GM23248 (cell line): ENCODE data around the gene AKR1C3. TPM values are rescaled to one million over a fixed set of nuclear protein-coding genes. Genes with fewer than 3 reads are reported as not detected.

Experiments used
- DNase-seq: peaks from one replicate; pipeline ENCODE4 v3.0.0-alpha.2; 2015
- H2AFZ ChIP-seq: fragments of 200-600 bp; sonication (generic); 2 replicates; pipeline ENCODE4 v1.6.1; 2016; ENCODE audit warnings: antibody characterized with exemption
- H3F3A ChIP-seq: fragments of 200-600 bp; sonication (generic); 2 replicates; pipeline ENCODE4 v1.6.1; 2016; ENCODE audit warnings: mild to moderate bottlenecking, antibody characterized with exemption, mixed run types; ENCODE audit not compliant: insufficient read depth
- H3K27ac ChIP-seq: fragments of 200-600 bp; sonication (generic); 2 replicates; pipeline ENCODE4 v1.5.1; 2016; ENCODE audit warnings: mild to moderate bottlenecking
- H3K27me3 ChIP-seq: fragments of 200-600 bp; sonication (generic); replicated peaks from 2 replicates; pipeline ENCODE4 v1.6.1; 2016; ENCODE audit warnings: mild to moderate bottlenecking; ENCODE audit not compliant: insufficient read depth
- H3K36me3 ChIP-seq: fragments of 200-600 bp; sonication (generic); 2 replicates; pipeline ENCODE4 v1.6.1; 2016; ENCODE audit warnings: low read depth, mild to moderate bottlenecking
- H3K4me1 ChIP-seq: fragments of 200-600 bp; sonication (generic); 2 replicates; pipeline ENCODE4 v1.6.1; 2016; ENCODE audit warnings: mild to moderate bottlenecking; ENCODE audit not compliant: insufficient read depth
- H3K4me2 ChIP-seq: fragments of 200-600 bp; sonication (generic); one replicate; pipeline ENCODE4 v1.6.1; 2016; ENCODE audit warnings: mild to moderate bottlenecking; ENCODE audit not compliant: unreplicated experiment
- H3K4me3 ChIP-seq: fragments of 200-600 bp; sonication (generic); 2 replicates; pipeline ENCODE4 v1.5.1; 2016; ENCODE audit warnings: mild to moderate bottlenecking
- H3K79me2 ChIP-seq: fragments of 200-600 bp; sonication (generic); 2 replicates; pipeline ENCODE4 v1.6.1; 2016; ENCODE audit warnings: mild to moderate bottlenecking; ENCODE audit not compliant: insufficient read depth
- H3K9ac ChIP-seq: fragments of 200-600 bp; sonication (generic); 2 replicates; pipeline ENCODE4 v1.6.1; 2016; ENCODE audit warnings: mild to moderate bottlenecking
- H3K9me2 ChIP-seq: fragments of 200-600 bp; sonication (generic); 2 replicates; pipeline ENCODE4 v1.6.1; 2016; ENCODE audit warnings: mixed run types, mild to moderate bottlenecking, moderate library complexity; ENCODE audit not compliant: insufficient read depth
- H3K9me3 ChIP-seq: fragments of 200-600 bp; sonication (generic); one replicate; pipeline ENCODE4 v1.6.1; 2017; ENCODE audit warnings: low read depth
- H4K20me1 ChIP-seq: fragments of 200-600 bp; sonication (generic); 2 replicates; pipeline ENCODE4 v1.6.0; 2016; ENCODE audit not compliant: insufficient read depth
- EZH2 ChIP-seq: fragments of 200-600 bp; sonication (generic); IDR thresholded peaks from 2 replicates; pipeline ENCODE4 v1.6.1; 2018; ENCODE audit warnings: antibody characterized with exemption, mild to moderate bottlenecking; ENCODE audit not compliant: insufficient read depth, poor library complexity, severe bottlenecking
- EZH2phosphoT487 ChIP-seq: fragments of 200-600 bp; sonication (generic); IDR thresholded peaks from 2 replicates; pipeline ENCODE4 v1.6.1; 2018; ENCODE audit warnings: antibody characterized with exemption, moderate library complexity, mild to moderate bottlenecking, low read depth; ENCODE audit not compliant: insufficient read depth
- WGBS, 2 experiments: methylation state at CpG; one replicate each; pipeline ENCODE4 v1.1.6; 2015 to 2017; ENCODE audit warnings: low lambda C conversion rate in 2 of 2, low coverage in 1 of 2; ENCODE audit errors: missing lambda C conversion rate in 2 of 2; 5-methylcytosine and 5-hydroxymethylcytosine counted together
- in situ Hi-C: fragments of 300-500 bp; cut with MboI; formaldehyde crosslinking; loops from 2 replicates; pipeline ENCODE4 v1.15.0; 2020
- polyA plus RNA-seq: library from polyadenylated mRNA; unstranded; fragments of >200 nt; fragmentation: Nextera tagmentation; extraction: Ambion mirVana; gene quantifications from 2 replicates; pipeline ENCODE4 v1.2.1, GENCODE V29; 2016
- total RNA-seq: library from RNA; depleted of rRNA; stranded (reverse); fragments of >200 nt; shearing (Covaris generic); gene quantifications from 2 replicates; pipeline ENCODE4 v1.2.3, GENCODE V29; 2014

Gene AKR1C3
- total and polyA plus RNA-seq, 2 experiments from 2014 or later = 23.2 to 51.8 TPM

DNA sequence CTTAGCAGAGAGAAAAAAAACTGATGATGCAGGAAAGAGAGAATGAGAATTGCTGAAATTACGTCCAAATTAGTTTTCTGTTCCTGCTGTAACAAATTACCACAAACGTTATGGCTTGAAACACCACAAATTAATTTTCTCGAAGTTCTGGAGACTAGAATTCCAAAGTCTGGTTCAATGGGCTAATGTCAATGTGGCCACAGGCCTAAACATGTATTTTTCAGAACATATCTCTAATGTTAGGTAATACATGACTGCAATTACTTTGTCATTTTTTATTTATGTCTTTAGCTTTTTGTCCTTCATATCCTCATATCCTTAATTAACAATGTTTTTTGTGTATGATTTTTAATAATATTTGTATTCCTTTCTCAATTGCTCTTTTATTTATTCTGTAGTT, 3.0 kb upstream of the AKR1C3 start:
- no peak for TF ChIP-seq EZH2phosphoT487
- TF ChIP-seq EZH2 = no peak
- Histone ChIP-seq H3K9me2 (no peaks in the 10 kb centered on the region), H3K27ac (no peak overlapping the region), H3K4me1 (peaks cover 14% of the 10 kb centered on the region; the same call in 1 of the 2 replicates), H3K4me3 (no peak overlapping the region), H3K36me3 (no peaks in the 10 kb centered on the region), H3F3A (0 out of 2 replicates have a peak, but pooled peaks cover 4% of the 10 kb centered on the region), H4K20me1 (no peaks in the 10 kb centered on the region), H3K9ac (no peak overlapping the region), H3K9me3 (no peaks in the 10 kb centered on the region), H3K79me2 (0 out of 2 replicates have a peak, but pooled peaks cover 4% of the 10 kb centered on the region), H2AFZ (no peak overlapping the region), H3K4me2 (no peak overlapping the region), H3K27me3 (no peaks in the 10 kb centered on the region)
- in situ Hi-C loops = loop anchor here (10.0 kb wide), 2 partner anchors 66 to 236 kb away; no protein-coding TSS in a partner anchor
- no peak for DNase-seq
- WGBS, 2 experiments = 50 to 64% methylated on average over 3 of the region's 3 CpGs

GRCh38 chr10:5092375-5092774, 1.8 kb upstream of the AKR1C3 start:
- Histone ChIP-seq H3K9me2 (no peaks in the 10 kb centered on the region), H3K27ac (no peak overlapping the region), H3K79me2 (0 out of 2 replicates have a peak, but pooled peaks cover 7% of the 10 kb centered on the region), H4K20me1 (no peaks in the 10 kb centered on the region), H3K4me3 (no peak overlapping the region), H3K9ac (no peak overlapping the region), H3K4me2 (no peak overlapping the region), H2AFZ (no peak overlapping the region), H3F3A (0 out of 2 replicates have a peak, but pooled peaks cover 4% of the 10 kb centered on the region), H3K27me3 (no peaks in the 10 kb centered on the region), H3K4me1 (peaks cover 14% of the 10 kb centered on the region; the same call in 1 of the 2 replicates), H3K36me3 (no peaks in the 10 kb centered on the region), H3K9me3 (no peaks in the 10 kb centered on the region)
- TF ChIP-seq EZH2 (no peak), EZH2phosphoT487 (no peak)
- no peak for DNase-seq
- in situ Hi-C loops = loop anchor here (10.0 kb wide), 2 partner anchors 68 to 238 kb away; no protein-coding TSS in a partner anchor
- 66 to 74% methylated on average over 2 of the region's 2 CpGs for WGBS, 2 experiments

DNA sequence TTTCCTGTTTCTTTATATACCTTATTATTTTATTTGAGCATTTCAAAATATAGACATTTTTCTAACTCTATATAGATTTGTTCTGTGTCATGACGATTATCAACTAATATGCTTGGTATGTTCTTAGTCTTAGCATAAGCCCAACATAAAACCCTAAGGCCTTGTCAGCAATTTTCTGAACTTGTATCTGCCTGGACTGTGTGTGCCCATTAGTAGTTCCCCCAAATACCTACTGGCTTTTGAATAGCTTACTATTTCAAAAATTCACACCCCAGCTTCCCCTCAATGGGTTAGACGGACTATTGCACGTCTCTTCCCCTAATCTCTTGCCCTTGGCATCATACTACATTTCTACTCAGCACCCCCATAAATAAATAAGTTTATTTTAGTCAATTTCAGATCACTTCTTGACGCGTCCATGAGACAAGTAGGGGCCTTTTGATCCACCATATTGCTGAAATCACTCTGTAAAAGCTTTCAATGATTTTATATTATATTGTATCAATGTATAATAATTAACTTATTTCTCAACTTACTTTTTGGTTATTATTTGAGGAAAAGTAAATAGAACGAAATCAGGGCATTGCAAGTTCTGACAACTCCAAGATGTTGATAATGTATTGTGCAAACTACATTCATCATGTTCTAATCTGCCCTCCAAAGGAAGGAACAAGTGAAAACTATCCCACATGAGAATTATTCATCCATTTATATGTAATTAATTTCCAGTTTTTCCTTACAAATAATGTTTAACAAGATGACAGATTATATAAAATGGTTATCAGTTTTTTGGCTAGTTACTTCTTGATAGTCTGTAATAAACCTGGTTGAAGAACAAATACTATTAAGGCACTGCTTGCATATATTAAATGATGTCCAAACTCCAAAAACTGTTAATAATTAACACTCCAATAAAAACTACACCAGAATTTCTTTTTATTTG, 1.1 kb upstream of the AKR1C3 start:
- in situ Hi-C loops = loop anchor here (10.0 kb wide), 2 partner anchors 68 to 238 kb away; no protein-coding TSS in a partner anchor
- peak overlapping the region; percentile 98 for H2AFZ ChIP-seq
- no peak overlapping the region for H3K27ac ChIP-seq
- peak overlapping the region; percentile 97 for H3K4me2 ChIP-seq
- no peak for DNase-seq
- H3K27me3 ChIP-seq = no peaks in the 10 kb centered on the region
- no peaks in the 10 kb centered on the region for H3K9me3 ChIP-seq
- H3K36me3 ChIP-seq = no peaks in the 10 kb centered on the region
- TF ChIP-seq EZH2phosphoT487 = no peak
- TF ChIP-seq EZH2 = no peak
- H3K4me3 ChIP-seq = peak overlapping the region; percentile 89; the same call in 1 of the 2 replicates
- peak overlapping the region; percentile 91; the same call in 1 of the 2 replicates for H3K9ac ChIP-seq
- 81 to 86% methylated on average over 6 of the region's 6 CpGs for WGBS, 2 experiments
- peaks cover 14% of the 10 kb centered on the region; the same call in 1 of the 2 replicates for H3K4me1 ChIP-seq
- 0 out of 2 replicates have a peak, but pooled peaks cover 4% of the 10 kb centered on the region for H3F3A ChIP-seq
- H4K20me1 ChIP-seq = no peaks in the 10 kb centered on the region
- 0 out of 2 replicates have a peak, but pooled peaks cover 7% of the 10 kb centered on the region for H3K79me2 ChIP-seq
- H3K9me2 ChIP-seq = no peaks in the 10 kb centered on the region

DNA sequence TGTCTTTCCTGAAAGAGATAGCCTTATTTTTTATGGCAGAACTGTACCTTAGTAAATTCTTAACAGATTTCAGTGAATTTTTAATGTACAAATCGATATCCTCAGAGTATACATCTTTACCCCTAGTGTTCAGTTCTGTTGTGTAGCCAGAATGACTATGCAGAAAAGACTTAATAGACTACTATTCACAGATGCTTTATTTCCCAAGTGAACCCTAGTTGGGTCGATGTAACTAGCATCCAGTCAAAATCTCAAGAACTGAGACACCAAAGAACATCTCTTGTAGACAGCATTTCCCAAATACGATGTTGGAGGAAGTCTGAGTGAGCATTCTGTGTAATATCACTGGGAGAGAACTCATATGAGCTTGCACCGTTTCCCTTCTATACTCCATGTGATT, 1.5 kb downstream of the AKR1C3 start:
- H3K4me2 ChIP-seq = peak overlapping the region; percentile 97
- 0 out of 2 replicates have a peak, but pooled peaks cover 4% of the 10 kb centered on the region for H3F3A ChIP-seq
- H3K79me2 ChIP-seq = 0 out of 2 replicates have a peak, but pooled peaks cover 7% of the 10 kb centered on the region
- H3K27ac ChIP-seq = no peak overlapping the region
- WGBS, 2 experiments = 43% methylated on average over 4 of the region's 4 CpGs
- H4K20me1 ChIP-seq = no peaks in the 10 kb centered on the region
- H3K36me3 ChIP-seq = peaks cover 4% of the 10 kb centered on the region; the same call in 1 of the 2 replicates
- H3K4me3 ChIP-seq = peak overlapping the region; percentile 89
- peak overlapping the region; percentile 98 for H2AFZ ChIP-seq
- H3K9ac ChIP-seq = peak overlapping the region; percentile 91
- in situ Hi-C loops = loop anchor here (10.0 kb wide), 2 partner anchors 71 to 241 kb away; no protein-coding TSS in a partner anchor
- H3K9me2 ChIP-seq = no peaks in the 10 kb centered on the region
- H3K27me3 ChIP-seq = no peaks in the 10 kb centered on the region
- peaks cover 12% of the 10 kb centered on the region; the same call in 1 of the 2 replicates for H3K4me1 ChIP-seq
- H3K9me3 ChIP-seq = no peaks in the 10 kb centered on the region
- peak; percentile 57 for DNase-seq
- TF ChIP-seq EZH2phosphoT487 (no peak), EZH2 (no peak)
